Stimulated activated CD8-positive, alpha-beta memory T cell treated with anti-CD3 and anti-CD28 coated beads, Interleukin-15, amount 100 ng/mL, for 48 hours (primary cell): ENCODE data around the gene ADRB1.

ENCODE experiments used
- DNase-seq, 2 donors: peaks; one replicate each; pipeline ENCODE4 v3.0.0-alpha.2; 2020; ENCODE audit warnings: low read depth in 2 of 2

Gene ADRB1

GRCh38 chr10:114026189-114027040, 17.3 kb upstream of the ADRB1 start:
- DNase-seq: no peak

GRCh38 chr10:114027041-114027394, 16.6 kb upstream of the ADRB1 start:
- DNase-seq: no peak

GRCh38 chr10:114027951-114028350, 15.7 kb upstream of the ADRB1 start:
- DNase-seq: no peak

- DNase-seq: no peak
Observed at GRCh38 chr10:114028425-114028824, 15.2 kb upstream of the ADRB1 start.

GRCh38 chr10:114029655-114030054, 14.0 kb upstream of the ADRB1 start:
- DNase-seq: no peak

GRCh38 chr10:114030140-114030539, 13.5 kb upstream of the ADRB1 start:
- DNase-seq: no peak

GRCh38 chr10:114031073-114031972, 12.3 kb upstream of the ADRB1 start:
- DNase-seq: no peak

GRCh38 chr10:114033566-114033965, 10.1 kb upstream of the ADRB1 start:
- no peak for DNase-seq

GRCh38 chr10:114034923-114035645, 8.6 kb upstream of the ADRB1 start:
- no peak for DNase-seq

- no peak for DNase-seq
Observed at GRCh38 chr10:114035791-114036190, 7.9 kb upstream of the ADRB1 start.

- no peak for DNase-seq
Observed at GRCh38 chr10:114038819-114039218, 4.8 kb upstream of the ADRB1 start.

GRCh38 chr10:114041166-114041565, 2.5 kb upstream of the ADRB1 start:
- no peak for DNase-seq

- DNase-seq: no peak
Observed at GRCh38 chr10:114042895-114043531, 653 bp upstream of the ADRB1 start.

- DNase-seq: no peak
Observed at GRCh38 chr10:114044247-114045135, 825 bp downstream of the ADRB1 start.

- DNase-seq: no peak
Observed at GRCh38 chr10:114045136-114046086, 1.7 kb downstream of the ADRB1 start.

GRCh38 chr10:114046087-114046458, 2.4 kb downstream of the ADRB1 start:
- DNase-seq: no peak

- no peak for DNase-seq
Observed at GRCh38 chr10:114048472-114048871, 4.8 kb downstream of the ADRB1 start.

- DNase-seq: no peak
Observed at GRCh38 chr10:114051714-114052113, 8.0 kb downstream of the ADRB1 start.

GRCh38 chr10:114052255-114052654, 8.6 kb downstream of the ADRB1 start:
- DNase-seq: no peak

- no peak for DNase-seq
Observed at GRCh38 chr10:114053946-114054345, 10.3 kb downstream of the ADRB1 start.
